NCI-H2227 treated with DMSO at 0.1 percent for 48 hours (cell line): ENCODE data around the gene ICA1.
A peak's percentile ranks its signal among the peaks of the same experiment; 100 is the strongest.

Experiments used
- DNase-seq: peaks from one replicate; lab custom pipeline; 2025; lab: John Stamatoyannopoulos, UW

Gene ICA1

DNA sequence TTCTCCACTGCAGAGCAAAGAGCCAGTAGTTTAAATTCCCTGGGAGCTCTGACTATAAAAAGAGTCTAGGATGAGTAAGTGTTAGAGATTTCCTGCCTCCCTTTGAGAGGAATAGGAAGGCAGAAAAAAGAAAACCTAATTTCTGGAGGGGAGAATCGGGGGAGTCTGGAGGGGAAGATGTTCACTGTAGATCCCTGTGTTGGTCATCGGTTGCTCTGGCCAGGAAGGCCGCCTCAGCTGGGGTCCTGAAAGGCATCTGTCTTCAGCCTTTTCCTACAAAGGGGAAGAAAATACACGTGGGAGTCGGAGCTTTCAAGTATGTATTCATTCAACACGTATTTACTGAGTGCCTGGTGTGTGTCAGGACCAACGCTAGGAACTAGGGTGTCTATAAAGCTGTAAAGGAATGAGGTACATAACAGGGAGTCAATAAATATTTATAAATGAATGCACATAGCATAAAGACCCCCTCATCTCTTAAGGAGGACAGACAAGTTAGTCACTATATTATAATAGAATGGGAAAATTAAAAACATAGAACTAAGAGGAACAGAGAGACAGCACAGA is 101.1 kb downstream of the ICA1 start:
- no peak for DNase-seq

DNA sequence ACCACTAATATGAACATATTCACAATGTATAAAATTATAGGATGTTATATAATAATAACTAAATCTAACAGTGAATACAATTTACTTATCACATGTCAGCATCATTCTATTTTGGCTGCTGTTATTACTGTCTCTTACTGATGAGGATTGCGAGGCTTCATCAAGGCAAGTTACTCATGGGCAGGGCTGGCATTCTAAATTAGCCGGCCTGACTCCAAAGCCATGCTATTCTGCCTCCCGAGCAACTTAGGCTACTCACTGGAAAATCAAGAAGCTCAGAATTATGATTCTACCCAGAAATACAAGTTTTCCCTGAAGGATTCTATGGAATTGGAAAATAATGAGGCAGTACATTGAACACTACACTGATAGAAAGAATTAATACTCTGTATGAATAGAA is 101.7 kb downstream of the ICA1 start:
- DNase-seq = no peak

GRCh38 chr7:8159595-8159994 is 102.4 kb downstream of the ICA1 start:
- no peak for DNase-seq

DNA sequence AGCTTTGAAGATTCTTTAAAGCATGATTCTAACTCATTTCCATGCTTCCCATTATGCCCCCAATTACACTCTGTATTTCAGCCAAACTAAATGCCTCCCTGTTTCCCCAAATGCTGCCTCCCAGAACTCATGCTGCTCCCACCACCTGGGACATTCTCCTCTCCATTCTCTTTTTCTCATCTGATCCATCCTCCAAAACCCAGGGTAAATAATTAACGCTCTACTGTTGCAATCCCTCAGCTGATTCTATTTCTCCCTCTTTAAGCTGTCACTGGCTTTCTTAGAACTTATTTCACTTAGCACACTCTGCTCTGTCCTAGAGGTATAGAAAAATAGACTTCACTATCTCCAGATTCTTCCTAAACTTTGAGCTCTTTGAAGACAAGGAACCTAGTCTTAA is 104.7 kb downstream of the ICA1 start:
- no peak for DNase-seq

GRCh38 chr7:8155836-8156235 is 106.1 kb downstream of the ICA1 start:
- DNase-seq = no peak

DNA sequence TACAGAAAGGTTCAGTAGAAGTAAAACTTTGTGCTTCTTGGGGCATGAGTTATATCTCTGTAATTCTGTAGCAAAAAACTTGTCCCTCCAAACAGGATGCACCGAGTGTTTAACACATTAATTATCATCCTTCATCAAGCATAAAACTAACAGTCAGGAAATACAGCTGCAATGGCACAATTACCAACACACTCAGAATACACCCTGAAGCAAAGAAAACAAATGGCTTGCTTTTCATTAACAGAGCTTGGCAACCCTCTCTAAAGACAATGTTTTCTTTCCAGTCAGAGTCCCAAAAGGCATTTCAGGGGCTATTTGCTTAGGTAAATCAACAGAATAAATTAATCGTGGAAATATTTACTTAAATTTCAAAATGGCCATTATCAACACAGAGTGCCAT is 107.7 kb downstream of the ICA1 start:
- DNase-seq = no peak

GRCh38 chr7:8152489-8153192 is 109.3 kb downstream of the ICA1 start:
- DNase-seq = no peak

DNA sequence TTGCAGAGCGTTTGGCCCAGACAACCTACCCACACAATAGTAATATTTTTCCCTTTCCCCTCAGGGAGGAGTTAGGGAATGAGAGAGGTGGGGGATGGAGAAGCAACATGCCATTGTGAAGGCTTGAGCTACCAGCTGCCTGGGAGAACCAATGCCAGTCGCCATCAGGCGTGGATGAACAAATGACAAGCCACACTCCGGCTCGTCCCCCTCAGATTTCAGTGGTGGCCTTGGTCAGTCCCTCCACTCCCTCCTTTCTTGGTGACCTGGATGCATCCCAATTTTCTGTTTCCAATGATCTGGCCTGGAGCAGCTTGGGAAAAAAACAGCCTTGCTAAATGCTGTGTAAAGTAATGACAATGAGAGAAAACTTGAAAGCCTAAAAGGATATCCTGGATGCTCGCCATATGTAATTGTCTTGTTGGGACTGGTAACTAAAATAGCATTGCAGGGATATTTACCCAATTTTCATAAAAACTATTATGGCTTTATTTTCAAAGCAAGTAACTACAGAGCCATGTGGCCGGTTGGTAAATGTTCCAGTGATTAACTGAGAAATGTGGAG is 110.7 kb downstream of the ICA1 start:
- DNase-seq = no peak

- no peak for DNase-seq
These were observed 112.7 kb downstream of the ICA1 start for GRCh38 chr7:8149222-8149621.

DNA sequence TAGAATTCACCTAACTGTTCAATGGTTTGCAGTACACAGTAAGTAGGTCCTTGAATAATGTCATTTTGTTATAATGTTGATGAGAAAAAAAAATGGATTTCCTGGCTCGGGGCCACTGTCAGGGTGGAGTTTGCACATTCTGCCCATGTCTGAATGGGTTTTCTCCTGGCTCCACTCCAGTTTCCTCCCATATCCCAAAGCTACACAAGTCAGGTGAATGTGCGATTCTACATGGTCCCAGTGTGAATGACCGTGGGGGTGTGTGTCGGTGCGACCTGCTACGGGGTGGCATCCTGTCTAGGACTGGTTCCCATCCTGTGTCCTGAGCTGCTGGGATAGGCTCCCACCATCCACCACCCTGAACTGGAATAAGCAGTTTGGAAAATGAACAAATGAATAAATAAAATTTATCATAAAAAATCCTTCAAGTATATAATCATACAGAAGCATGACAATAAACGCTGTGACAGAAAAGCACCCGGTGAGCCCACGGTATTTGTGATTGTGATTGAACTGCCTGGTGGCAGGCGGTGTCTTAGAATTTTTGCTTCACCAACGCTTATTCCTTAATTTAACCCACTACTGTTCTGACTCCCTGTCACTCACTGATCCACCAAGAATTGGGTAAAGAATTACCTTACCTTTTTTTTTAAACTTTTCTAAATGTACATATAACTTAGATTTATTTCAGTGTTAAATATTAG is 114.1 kb downstream of the ICA1 start:
- no peak for DNase-seq

GRCh38 chr7:8146788-8147413 is 115.1 kb downstream of the ICA1 start:
- DNase-seq = peak; percentile 75

- DNase-seq = peak; percentile 42
These were observed 115.7 kb downstream of the ICA1 start for GRCh38 chr7:8146106-8146787.

DNA sequence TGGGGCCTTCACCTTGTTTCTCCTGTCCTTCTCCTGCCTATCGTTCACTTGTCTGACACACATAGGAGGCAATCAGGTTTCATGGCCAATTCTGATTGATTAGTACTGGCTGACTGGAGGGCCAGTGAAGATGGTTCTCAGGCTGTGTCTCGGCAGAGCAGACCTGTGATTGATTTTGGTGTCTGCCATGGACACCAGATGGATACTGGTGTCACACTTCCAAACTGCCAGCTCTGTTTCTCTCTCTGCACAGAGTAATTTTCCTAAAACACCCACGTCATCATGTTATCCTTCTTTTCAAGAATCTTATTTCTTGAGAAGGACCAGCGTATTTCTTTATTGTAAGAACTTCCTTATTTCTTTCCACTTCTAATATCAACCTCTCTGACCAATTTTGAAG is 117.1 kb downstream of the ICA1 start:
- DNase-seq = no peak

DNA sequence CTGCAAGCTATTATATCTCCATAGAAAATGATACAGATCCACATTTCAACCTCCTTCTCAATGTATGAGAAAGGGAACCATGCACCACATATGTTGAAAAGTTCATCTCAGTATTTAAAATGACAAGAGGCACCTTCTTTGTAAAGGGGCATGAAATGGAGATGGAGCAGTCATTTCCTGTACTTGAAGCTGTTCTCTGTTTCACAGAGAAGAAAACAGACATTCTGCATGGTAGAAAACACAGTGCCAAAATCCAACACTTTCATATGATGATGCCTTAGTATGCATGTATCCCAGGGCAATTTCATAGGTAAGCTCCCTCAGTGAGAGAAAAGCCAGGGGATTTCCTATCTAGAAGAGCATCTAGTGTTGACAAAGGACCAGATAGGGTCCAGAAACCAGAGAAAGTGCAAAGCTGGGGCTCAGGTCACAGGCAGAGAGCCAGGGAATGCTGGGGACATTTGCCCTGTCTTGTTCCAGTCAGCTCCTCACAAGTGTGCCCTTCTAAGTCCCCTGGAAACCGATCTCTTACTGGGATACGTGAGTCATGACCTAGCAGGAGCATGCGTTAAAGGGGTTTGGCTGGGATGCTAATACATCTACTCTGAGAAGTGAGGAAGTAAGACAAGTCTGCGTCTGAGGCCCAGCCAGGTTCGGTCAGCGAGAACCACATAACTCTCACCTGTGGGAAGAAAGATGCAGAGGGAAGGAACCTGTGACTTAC is 118.7 kb downstream of the ICA1 start:
- DNase-seq = no peak

DNA sequence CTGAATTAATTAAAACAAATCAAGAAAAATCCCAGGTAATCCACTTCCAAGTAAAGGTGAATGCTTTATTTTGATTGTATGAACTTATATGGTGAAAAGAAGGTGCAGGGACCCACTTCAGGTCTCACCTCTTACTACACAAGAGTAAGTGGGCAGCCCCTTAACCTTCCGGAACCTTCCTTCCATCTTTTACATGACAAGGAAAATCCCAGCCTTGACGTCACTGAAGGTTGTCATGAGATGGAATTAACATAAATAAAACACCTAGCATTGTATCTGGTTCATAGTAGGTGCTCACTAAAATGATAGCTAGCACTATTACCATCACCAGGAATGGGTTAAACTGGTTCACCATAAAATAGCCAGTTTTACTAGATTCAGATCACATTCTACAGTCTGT is 119.5 kb downstream of the ICA1 start:
- no peak for DNase-seq

- DNase-seq = no peak
These were observed 120.9 kb downstream of the ICA1 start for GRCh38 chr7:8141070-8141469.

GRCh38 chr7:8136051-8136730 is 125.8 kb downstream of the ICA1 start:
- no peak for DNase-seq

GRCh38 chr7:8135417-8135816 is 126.5 kb downstream of the ICA1 start:
- DNase-seq = no peak

DNA sequence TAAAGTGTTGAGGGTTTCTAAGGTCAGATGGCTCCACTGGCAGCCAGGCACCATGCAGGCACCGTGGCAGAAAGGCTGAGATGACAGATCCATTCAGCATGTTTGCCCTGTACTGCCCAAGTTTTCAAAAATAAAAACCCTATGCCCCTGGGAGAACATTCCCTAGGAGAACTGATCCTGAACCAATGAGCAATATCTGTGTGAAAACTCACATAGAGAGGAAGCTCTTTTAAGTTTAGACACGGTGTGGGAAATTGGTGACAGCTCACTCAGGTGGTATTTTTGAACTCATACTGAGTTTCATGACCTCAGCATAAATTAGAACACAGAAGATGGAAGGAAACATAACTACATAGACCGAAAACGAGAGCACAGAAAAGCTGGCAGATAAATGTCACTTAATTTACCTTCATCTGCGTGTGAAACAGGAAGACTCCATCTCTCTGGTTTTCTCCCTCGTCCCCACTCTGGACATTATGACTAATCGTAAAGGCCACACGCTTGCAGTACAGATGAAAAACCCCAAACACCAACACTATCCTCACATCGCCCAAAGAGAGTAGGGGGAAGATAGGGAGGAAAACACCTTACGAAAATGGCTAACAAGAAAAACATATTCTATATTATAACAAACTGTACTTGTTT is 127.8 kb downstream of the ICA1 start:
- DNase-seq = no peak

DNA sequence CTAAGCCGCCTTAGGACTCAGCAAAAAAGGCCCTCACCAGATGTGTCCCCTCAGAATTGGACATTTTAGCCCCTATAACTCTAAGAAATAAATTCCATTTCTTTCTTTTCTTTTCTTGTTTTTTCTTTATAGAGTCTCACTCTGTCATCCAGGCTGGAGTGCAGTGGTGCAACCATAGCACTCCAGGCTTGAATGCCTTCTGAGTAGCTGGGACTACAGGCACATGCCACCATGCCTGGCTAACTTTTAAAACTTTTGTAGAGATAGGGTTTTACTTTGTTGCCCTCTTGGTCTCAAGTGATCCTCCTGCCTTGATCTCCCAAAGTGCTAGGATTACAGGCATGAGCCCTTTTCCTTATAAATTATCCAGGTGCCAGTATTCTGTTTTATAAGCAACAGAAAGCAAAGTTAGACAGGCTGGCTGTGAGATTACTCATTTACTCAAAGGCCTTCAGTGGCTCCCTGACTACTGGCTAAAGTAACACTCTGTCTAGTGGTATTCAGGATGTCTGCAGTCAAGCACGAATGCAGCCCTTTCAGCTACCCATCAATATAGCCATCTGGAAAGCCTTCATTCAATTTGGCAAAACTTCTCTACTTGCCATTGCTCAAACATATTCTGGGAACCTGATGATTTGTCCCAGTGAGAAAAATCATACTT is 128.6 kb downstream of the ICA1 start:
- DNase-seq = no peak
